ENCODE measurements around the gene VSTM2L. TPM values are rescaled to one million over a fixed set of nuclear protein-coding genes. Genes with fewer than 3 reads are reported as not detected.

Gene VSTM2L
- total and polyA plus RNA-seq, 2 of the 13 experiments (the other 11 are each of a cell fraction or from before 2014, with no cell fraction given): not detected

- peak; percentile 60 for TF ChIP-seq HOXA3 (CRISPR knock-in tag; IDR thresholded peaks at IDR 0.05)
- TF ChIP-seq SNAPC4 (CRISPR knock-in tag; IDR thresholded peaks at IDR 0.05): no peak
- no peak for TF ChIP-seq ZFP37 (CRISPR knock-in tag; IDR thresholded peaks at IDR 0.05; ENCODE audit: borderline replicate concordance)
- TF ChIP-seq, protein P1, sequence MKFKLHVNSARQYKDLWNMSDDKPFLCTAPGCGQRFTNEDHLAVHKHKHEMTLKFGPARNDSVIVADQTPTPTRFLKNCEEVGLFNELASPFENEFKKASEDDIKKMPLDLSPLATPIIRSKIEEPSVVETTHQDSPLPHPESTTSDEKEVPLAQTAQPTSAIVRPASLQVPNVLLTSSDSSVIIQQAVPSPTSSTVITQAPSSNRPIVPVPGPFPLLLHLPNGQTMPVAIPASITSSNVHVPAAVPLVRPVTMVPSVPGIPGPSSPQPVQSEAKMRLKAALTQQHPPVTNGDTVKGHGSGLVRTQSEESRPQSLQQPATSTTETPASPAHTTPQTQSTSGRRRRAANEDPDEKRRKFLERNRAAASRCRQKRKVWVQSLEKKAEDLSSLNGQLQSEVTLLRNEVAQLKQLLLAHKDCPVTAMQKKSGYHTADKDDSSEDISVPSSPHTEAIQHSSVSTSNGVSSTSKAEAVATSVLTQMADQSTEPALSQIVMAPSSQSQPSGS (CRISPR knock-in tag; IDR thresholded peaks at IDR 0.05): peak; percentile 30; the same call in 1 of the 2 replicates
- TF ChIP-seq ZBTB7B (CRISPR knock-in tag; IDR thresholded peaks at IDR 0.05): peak; percentile 79
- 0 out of 2 replicates have a peak, but pooled peaks have one; percentile 17 for TF ChIP-seq ZFP90 (CRISPR knock-in tag; IDR thresholded peaks at IDR 0.05; ENCODE audit: borderline replicate concordance)
- no peak for TF ChIP-seq ZNF773 (CRISPR knock-in tag; IDR thresholded peaks at IDR 0.05; ENCODE audit: borderline replicate concordance)
- TF ChIP-seq ZNF547 (CRISPR knock-in tag; IDR thresholded peaks at IDR 0.05): peak; percentile 37; the same call in 1 of the 2 replicates
Measured at GRCh38 chr20:37986873-37987601, 84.1 kb downstream of the VSTM2L start (continued).

Measured in HepG2 (cell line).